Measurements from ENCODE around the gene SRSF7.

- TF ChIP-seq CTCF (IDR thresholded peaks at IDR 0.05): no peak
- TF ChIP-seq POLR2A (IDR thresholded peaks at IDR 0.05): no peak
Measured at GRCh38 chr2:38731090-38731489, 20.1 kb downstream of the SRSF7 start.
